22Rv1 (cell line): ENCODE data around the gene USE1.

ENCODE experiments used
- H3K27ac ChIP-seq: fragments of 450-650 bp; 2 replicates; pipeline ENCODE4 v1.5.1; 2017
- CTCF ChIP-seq: fragments of 450-650 bp; IDR thresholded peaks from 2 replicates; pipeline ENCODE4 v1.5.1; 2017; ENCODE audit warnings: mild to moderate bottlenecking
- ZFX ChIP-seq: fragments of 450-650 bp; IDR thresholded peaks from 2 replicates; pipeline ENCODE4 v1.6.1; 2017; ENCODE audit warnings: antibody characterized with exemption, borderline replicate concordance

USE1 gene

GRCh38 chr19:17243830-17244617 is 28.9 kb downstream of the USE1 start:
- TF ChIP-seq ZFX (no peak), CTCF (no peak)
- H3K27ac ChIP-seq: peak overlapping the region; percentile 92

- peak overlapping the region; percentile 92 for H3K27ac ChIP-seq
- no peak for TF ChIP-seq CTCF
These were observed 29.7 kb downstream of the USE1 start for GRCh38 chr19:17244618-17245534.

GRCh38 chr19:17245535-17245984 is 30.4 kb downstream of the USE1 start, which contains the start of gene NR2F6:
TSS of gene NR2F6 (minus strand) at chr19:17245919. CDS start at chr19:17245220, 699 bp downstream.
- TF ChIP-seq ZFX: no peak
- no peak for TF ChIP-seq CTCF
- peak within 1 kb of the TSS; percentile 92 for H3K27ac ChIP-seq

GRCh38 chr19:17246681-17247425 is 31.7 kb downstream of the USE1 start:
- peak overlapping the region; percentile 92 for H3K27ac ChIP-seq
- TF ChIP-seq CTCF: no peak
- no peak for TF ChIP-seq ZFX

- H3K27ac ChIP-seq: peak overlapping the region; percentile 92; the same call in 1 of the 2 replicates
- TF ChIP-seq CTCF (no peak), ZFX (no peak)
These were observed 33.0 kb downstream of the USE1 start for GRCh38 chr19:17248011-17248776.

- TF ChIP-seq CTCF (no peak), ZFX (no peak)
- H3K27ac ChIP-seq: no peak overlapping the region
These were observed 34.9 kb downstream of the USE1 start for GRCh38 chr19:17249887-17250548.
